GM12878 (cell line): ENCODE data around the gene PITPNC1. TPM values are rescaled to one million over a fixed set of nuclear protein-coding genes. Genes with fewer than 3 reads are reported as not detected.
A peak's percentile ranks its signal among the peaks of the same experiment; 100 is the strongest.

Experiments
- BCLAF1 ChIP-seq: fragments of 450-650 bp; IDR thresholded peaks from 2 replicates; pipeline ENCODE4 v1.6.1; 2017; ENCODE audit warnings: antibody characterized with exemption, mild to moderate bottlenecking, moderate library complexity
- BHLHE40 ChIP-seq, 2 experiments: fragments of 450-650 bp in 1 of 2; IDR thresholded peaks; 2 replicates each; pipeline ENCODE4 v1.6.1; 2011 to 2017; ENCODE audit warnings: low read depth in 2 of 2, borderline replicate concordance in 1 of 2, improper control_type of control experiment in 1 of 2, low read length in 1 of 2, mild to moderate bottlenecking in 1 of 2
- BMI1 ChIP-seq: fragments of 450-650 bp; IDR thresholded peaks from 2 replicates; pipeline ENCODE4 v1.6.1; 2016; ENCODE audit warnings: mild to moderate bottlenecking, moderate library complexity, borderline replicate concordance
- CBX3 ChIP-seq: fragments of 200-600 bp; sonication (generic); IDR thresholded peaks from 2 replicates; pipeline ENCODE4 v1.6.1; 2016; ENCODE audit warnings: low read depth, borderline replicate concordance
- CREM ChIP-seq: IDR thresholded peaks from 2 replicates; pipeline ENCODE4 v1.6.1; 2014; ENCODE audit warnings: antibody characterized with exemption, low read depth
- EED ChIP-seq: sonication (generic); IDR thresholded peaks from 2 replicates; pipeline ENCODE4 v1.6.1; 2016; ENCODE audit warnings: antibody characterized with exemption, low read depth
- FOXK2 ChIP-seq: fragments of 450-650 bp; IDR thresholded peaks from 2 replicates; pipeline ENCODE4 v1.6.1; 2017; ENCODE audit warnings: mild to moderate bottlenecking, moderate library complexity
- FOXM1 ChIP-seq: IDR thresholded peaks from 2 replicates; pipeline ENCODE4 v1.6.1; 2012; ENCODE audit warnings: low read depth, mild to moderate bottlenecking, inconsistent platforms, low read length, moderate library complexity
- MEF2A ChIP-seq: IDR thresholded peaks from 2 replicates; pipeline ENCODE4 v1.6.1; 2011; ENCODE audit warnings: low read depth, mild to moderate bottlenecking, low read length, moderate library complexity; ENCODE audit not compliant: insufficient read depth
- MXI1 ChIP-seq: fragments of 150-350 bp; IDR thresholded peaks from 2 replicates; pipeline ENCODE4 v1.6.1; 2011; ENCODE audit warnings: low read depth, mild to moderate bottlenecking, inconsistent platforms, low read length, improper control_type of control experiment
- PML ChIP-seq: IDR thresholded peaks from 2 replicates; pipeline ENCODE4 v1.6.1; 2012; ENCODE audit warnings: low read length, inconsistent platforms
- RCOR1 ChIP-seq: conservative IDR thresholded peaks from 2 replicates; pipeline ENCODE4 v1.6.1; 2012; ENCODE audit warnings: low read depth, low read length, improper control_type of control experiment
- SIN3A ChIP-seq: IDR thresholded peaks from 2 replicates; pipeline ENCODE4 v1.6.1; 2012; ENCODE audit warnings: low read depth, low read length, improper control_type of control experiment
- SMC3 ChIP-seq: IDR thresholded peaks from 2 replicates; pipeline ENCODE4 v1.6.1; 2011; ENCODE audit warnings: low read length, improper control_type of control experiment, borderline replicate concordance
- TCF3 ChIP-seq: IDR thresholded peaks from 2 replicates; pipeline ENCODE4 v1.6.1; 2012; ENCODE audit warnings: low read depth, mild to moderate bottlenecking, low read length, borderline replicate concordance; ENCODE audit not compliant: insufficient read depth
- TCF7 ChIP-seq: IDR thresholded peaks from 2 replicates; pipeline ENCODE4 v1.6.1; 2014; ENCODE audit warnings: antibody characterized with exemption, borderline replicate concordance
- YBX1 ChIP-seq: fragments of 450-650 bp; IDR thresholded peaks from 2 replicates; pipeline ENCODE4 v1.6.1; 2016; ENCODE audit warnings: antibody characterized with exemption
- ZBTB40 ChIP-seq: fragments of 450-650 bp; IDR thresholded peaks from 2 replicates; pipeline ENCODE4 v1.6.1; 2016; ENCODE audit warnings: mild to moderate bottlenecking, moderate library complexity, borderline replicate concordance
- ZNF207 ChIP-seq: fragments of 450-650 bp; IDR thresholded peaks from 2 replicates; pipeline ENCODE4 v1.6.1; 2014; ENCODE audit warnings: antibody characterized with exemption, mild to moderate bottlenecking, borderline replicate concordance
- ZNF24 ChIP-seq: fragments of 450-650 bp; IDR thresholded peaks from 2 replicates; pipeline ENCODE4 v1.6.1; 2017; ENCODE audit warnings: antibody characterized with exemption, mild to moderate bottlenecking
- ZNF622 ChIP-seq: fragments of 450-650 bp; IDR thresholded peaks from 2 replicates; pipeline ENCODE4 v1.6.1; 2017; ENCODE audit warnings: mild to moderate bottlenecking, inconsistent platforms
- polyA plus RNA-seq, 11 experiments: library from polyadenylated mRNA; depleted of rRNA in 4 of 11; unstranded in 6 of 11; stranded (reverse) in 5 of 11; fragments of >200 nt; fragmentation: Nextera tagmentation in 4 of 11; fragmentation: Illumina TruSeq in 1 of 11; extraction: Ambion mirVana in 4 of 11; extraction: Trizol in 1 of 11; gene quantifications; 1 replicate in 1 of 11; 2 replicates in 10 of 11; pipeline versions ENCODE4 v1.2.1 to v1.2.3, GENCODE V29; 2011 to 2016; ENCODE audit warnings: inconsistent platforms in 2 of 11, missing spikeins in 2 of 11, low read depth in 1 of 11
- total RNA-seq, 4 experiments: library from RNA; depleted of rRNA in 3 of 4; stranded (reverse); fragments of >200 nt in 3 of 4; fragmentation: Illumina TruSeq in 1 of 4; extraction: Trizol in 1 of 4; gene quantifications; 2 replicates each; pipeline versions ENCODE4 v1.2.1 to v1.2.3, GENCODE V29; 2013 to 2021
- TF ChIP-seq, protein P1 (sequence below): fragments of 450-650 bp; IDR thresholded peaks from 2 replicates; pipeline ENCODE4 v1.6.1; 2018; ENCODE audit warnings: borderline replicate concordance, mild to moderate bottlenecking; ENCODE audit not compliant: partially characterized antibody

Gene PITPNC1
- total and polyA plus RNA-seq, 10 of the 15 experiments (the other 5 are each of a cell fraction or from before 2014, with no cell fraction given) = 12.2 to 62.4 (median 47.3) TPM

DNA sequence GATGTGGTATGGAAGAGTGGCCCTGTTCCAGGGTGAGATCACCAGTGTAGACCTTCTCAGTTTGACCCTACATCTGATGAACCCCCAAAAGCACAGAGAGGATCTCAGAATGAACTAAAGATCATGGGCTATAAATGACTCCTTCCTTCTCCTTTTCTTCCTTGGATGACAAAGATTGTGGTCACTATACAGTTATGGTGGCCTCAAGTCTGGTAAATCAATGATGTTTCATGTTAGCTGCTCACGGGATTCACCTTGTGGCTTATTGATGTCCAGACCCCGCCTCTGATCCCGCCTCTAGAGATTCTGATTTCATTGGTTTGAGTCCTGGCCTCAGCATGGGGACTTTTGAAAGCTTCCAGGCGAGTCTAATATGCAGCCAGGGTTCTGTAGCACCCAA lies 112.2 kb downstream of the PITPNC1 start (continued):
- no peak for TF ChIP-seq PML
- peak; percentile 55; the same call in 1 of the 2 replicates for TF ChIP-seq EED
- TF ChIP-seq BMI1 = no peak
- no peak for TF ChIP-seq CBX3
- no peak for TF ChIP-seq SIN3A
- no peak for TF ChIP-seq FOXM1
- no peak for TF ChIP-seq FOXK2
- no peak for TF ChIP-seq MEF2A
- no peak for TF ChIP-seq RCOR1
- TF ChIP-seq ZNF207 = no peak
- no peak for TF ChIP-seq ZNF622
- TF ChIP-seq BCLAF1 = no peak
- peak; percentile 12; the same call in 1 of the 2 replicates for TF ChIP-seq TCF7
- TF ChIP-seq TCF3 = no peak
- TF ChIP-seq YBX1 = no peak
- TF ChIP-seq ZBTB40 = no peak
- no peak for TF ChIP-seq MXI1
- TF ChIP-seq BHLHE40 (IDR thresholded peaks at IDR 0.05; ENCODE audit: borderline replicate concordance in 1 of 2, low read depth in 2 of 2, low read length in 1 of 2) = peak; percentile 16 to 38; a peak in 1 of 4 replicates
- TF ChIP-seq SMC3 = no peak
- TF ChIP-seq ZNF24 = no peak
- TF ChIP-seq CREM = peak; percentile 50
- TF ChIP-seq, protein P1, sequence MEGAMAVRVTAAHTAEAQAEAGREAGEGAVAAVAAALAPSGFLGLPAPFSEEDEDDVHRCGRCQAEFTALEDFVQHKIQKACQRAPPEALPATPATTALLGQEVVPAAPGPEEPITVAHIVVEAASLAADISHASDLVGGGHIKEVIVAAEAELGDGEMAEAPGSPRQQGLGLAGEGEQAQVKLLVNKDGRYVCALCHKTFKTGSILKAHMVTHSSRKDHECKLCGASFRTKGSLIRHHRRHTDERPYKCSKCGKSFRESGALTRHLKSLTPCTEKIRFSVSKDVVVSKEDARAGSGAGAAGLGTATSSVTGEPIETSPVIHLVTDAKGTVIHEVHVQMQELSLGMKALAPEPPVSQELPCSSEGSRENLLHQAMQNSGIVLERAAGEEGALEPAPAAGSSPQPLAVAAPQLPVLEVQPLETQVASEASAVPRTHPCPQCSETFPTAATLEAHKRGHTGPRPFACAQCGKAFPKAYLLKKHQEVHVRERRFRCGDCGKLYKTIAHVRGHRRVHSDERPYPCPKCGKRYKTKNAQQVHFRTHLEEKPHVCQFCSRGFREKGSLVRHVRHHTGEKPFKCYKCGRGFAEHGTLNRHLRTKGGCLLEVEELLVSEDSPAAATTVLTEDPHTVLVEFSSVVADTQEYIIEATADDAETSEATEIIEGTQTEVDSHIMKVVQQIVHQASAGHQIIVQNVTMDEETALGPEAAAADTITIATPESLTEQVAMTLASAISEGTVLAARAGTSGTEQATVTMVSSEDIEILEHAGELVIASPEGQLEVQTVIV = no peak
